ENCODE measurements around the gene ZNF827.

ZNF827 gene, protein sequence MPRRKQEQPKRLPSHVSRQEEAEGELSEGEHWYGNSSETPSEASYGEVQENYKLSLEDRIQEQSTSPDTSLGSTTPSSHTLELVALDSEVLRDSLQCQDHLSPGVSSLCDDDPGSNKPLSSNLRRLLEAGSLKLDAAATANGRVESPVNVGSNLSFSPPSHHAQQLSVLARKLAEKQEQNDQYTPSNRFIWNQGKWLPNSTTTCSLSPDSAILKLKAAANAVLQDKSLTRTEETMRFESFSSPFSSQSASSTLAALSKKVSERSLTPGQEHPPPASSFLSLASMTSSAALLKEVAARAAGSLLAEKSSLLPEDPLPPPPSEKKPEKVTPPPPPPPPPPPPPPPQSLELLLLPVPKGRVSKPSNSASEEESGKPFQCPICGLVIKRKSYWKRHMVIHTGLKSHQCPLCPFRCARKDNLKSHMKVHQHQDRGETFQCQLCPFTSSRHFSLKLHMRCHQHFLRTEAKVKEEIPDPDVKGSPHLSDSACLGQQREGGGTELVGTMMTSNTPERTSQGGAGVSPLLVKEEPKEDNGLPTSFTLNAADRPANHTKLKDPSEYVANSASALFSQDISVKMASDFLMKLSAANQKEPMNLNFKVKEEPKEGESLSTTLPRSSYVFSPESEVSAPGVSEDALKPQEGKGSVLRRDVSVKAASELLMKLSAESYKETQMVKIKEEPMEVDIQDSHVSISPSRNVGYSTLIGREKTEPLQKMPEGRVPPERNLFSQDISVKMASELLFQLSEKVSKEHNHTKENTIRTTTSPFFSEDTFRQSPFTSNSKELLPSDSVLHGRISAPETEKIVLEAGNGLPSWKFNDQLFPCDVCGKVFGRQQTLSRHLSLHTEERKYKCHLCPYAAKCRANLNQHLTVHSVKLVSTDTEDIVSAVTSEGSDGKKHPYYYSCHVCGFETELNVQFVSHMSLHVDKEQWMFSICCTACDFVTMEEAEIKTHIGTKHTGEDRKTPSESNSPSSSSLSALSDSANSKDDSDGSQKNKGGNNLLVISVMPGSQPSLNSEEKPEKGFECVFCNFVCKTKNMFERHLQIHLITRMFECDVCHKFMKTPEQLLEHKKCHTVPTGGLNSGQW

GRCh38 chr4:145938618-145939440 is at the start of gene ZNF827:
TSS of gene ZNF827 (minus strand) at chr4:145938823. CDS start at chr4:145938407, 416 bp downstream.
- peak within 1 kb of the TSS; percentile 93 for H3K27ac ChIP-seq (ENCODE audit: low read depth, low read length)
- peak within 1 kb of the TSS; percentile 91 for H3K9ac ChIP-seq (ENCODE audit: low read length)
- peaks cover 22% of the 10 kb centered on the region for H3K4me1 ChIP-seq (ENCODE audit: insufficient read depth, low read length)
- H3K27me3 ChIP-seq (ENCODE audit: control insufficient read depth in 1 of 2, insufficient read depth in 2 of 2, low read length in 2 of 2) = no peaks in the 10 kb centered on the region
- H3K4me3 ChIP-seq (ENCODE audit: low read depth in 1 of 2, low read length in 2 of 2) = peak within 1 kb of the TSS; percentile 77 to 90
- no peaks in the 10 kb centered on the region for H3K9me3 ChIP-seq (ENCODE audit: low read length)
- H3K36me3 ChIP-seq (ENCODE audit: insufficient read depth, low read length) = no peaks in the 10 kb centered on the region

DNA sequence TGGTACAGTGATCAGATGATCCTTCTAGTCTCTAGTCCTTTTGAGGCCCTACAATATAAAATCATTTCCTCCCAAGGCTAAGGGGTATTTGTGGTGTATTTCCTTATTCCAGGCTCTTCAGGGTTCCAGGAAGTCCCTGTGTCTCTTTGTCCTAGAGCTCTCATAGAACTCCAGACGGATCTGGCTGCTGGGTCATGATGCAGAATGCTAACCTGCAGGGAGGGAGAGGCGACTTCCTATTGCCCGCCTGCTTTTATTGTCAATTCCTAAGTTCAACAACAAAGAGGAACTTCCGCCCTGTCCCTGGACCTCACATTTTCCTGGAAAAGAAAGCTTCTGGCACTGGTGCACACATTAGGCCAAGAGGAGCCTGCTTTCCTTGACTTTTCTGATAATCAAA is 45.9 kb upstream of the ZNF827 start:
- no peaks in the 10 kb centered on the region for H3K36me3 ChIP-seq (ENCODE audit: insufficient read depth, low read length)
- H3K27me3 ChIP-seq (ENCODE audit: control insufficient read depth in 1 of 2, insufficient read depth in 2 of 2, low read length in 2 of 2) = no peaks in the 10 kb centered on the region
- H3K9ac ChIP-seq (ENCODE audit: low read length) = no peak overlapping the region
- no peaks in the 10 kb centered on the region for H3K9me3 ChIP-seq (ENCODE audit: low read length)
- no peak overlapping the region for H3K4me3 ChIP-seq (ENCODE audit: low read depth in 1 of 2, low read length in 2 of 2)
- H3K27ac ChIP-seq (ENCODE audit: low read depth, low read length) = no peak overlapping the region
- no peaks in the 10 kb centered on the region for H3K4me1 ChIP-seq (ENCODE audit: insufficient read depth, low read length)

- Histone ChIP-seq H3K9me3 (ENCODE audit: low read length) (no peaks in the 10 kb centered on the region), H3K27me3 (ENCODE audit: control insufficient read depth in 1 of 2, insufficient read depth in 2 of 2, low read length in 2 of 2) (no peaks in the 10 kb centered on the region), H3K4me1 (ENCODE audit: insufficient read depth, low read length) (no peaks in the 10 kb centered on the region), H3K36me3 (ENCODE audit: insufficient read depth, low read length) (no peaks in the 10 kb centered on the region), H3K27ac (ENCODE audit: low read depth, low read length) (no peak overlapping the region), H3K4me3 (ENCODE audit: low read depth in 1 of 2, low read length in 2 of 2) (no peak overlapping the region), H3K9ac (ENCODE audit: low read length) (no peak overlapping the region)
Measured at GRCh38 chr4:145982791-145983190, 44.2 kb upstream of the ZNF827 start.

GRCh38 chr4:145979160-145979559 is 40.5 kb upstream of the ZNF827 start:
- no peaks in the 10 kb centered on the region for H3K27me3 ChIP-seq (ENCODE audit: control insufficient read depth in 1 of 2, insufficient read depth in 2 of 2, low read length in 2 of 2)
- no peak overlapping the region for H3K4me3 ChIP-seq (ENCODE audit: low read depth in 1 of 2, low read length in 2 of 2)
- H3K27ac ChIP-seq (ENCODE audit: low read depth, low read length) = no peak overlapping the region
- no peaks in the 10 kb centered on the region for H3K36me3 ChIP-seq (ENCODE audit: insufficient read depth, low read length)
- H3K4me1 ChIP-seq (ENCODE audit: insufficient read depth, low read length) = no peaks in the 10 kb centered on the region
- no peaks in the 10 kb centered on the region for H3K9me3 ChIP-seq (ENCODE audit: low read length)
- no peak overlapping the region for H3K9ac ChIP-seq (ENCODE audit: low read length)

DNA sequence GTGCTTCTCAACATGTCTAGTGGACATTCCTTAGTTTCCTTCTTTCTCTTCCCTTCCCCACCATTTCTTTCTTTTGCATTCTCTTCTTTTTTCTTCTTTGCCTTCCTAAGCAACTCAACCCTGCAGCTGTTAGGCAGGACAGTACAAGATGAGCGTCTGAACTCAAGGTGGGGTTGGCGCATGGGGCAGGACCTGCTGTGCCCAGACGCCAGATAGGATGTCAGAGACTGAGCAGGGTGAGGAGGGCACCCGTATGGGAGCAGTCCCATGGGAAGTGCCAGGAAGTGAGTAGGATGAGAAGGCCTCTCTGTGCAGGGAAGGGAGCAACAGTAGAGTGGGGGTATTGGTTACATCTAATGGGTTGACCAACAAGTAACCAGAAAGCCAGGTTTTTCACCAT is 38.1 kb upstream of the ZNF827 start:
- Histone ChIP-seq H3K36me3 (ENCODE audit: insufficient read depth, low read length) (no peaks in the 10 kb centered on the region), H3K9me3 (ENCODE audit: low read length) (no peaks in the 10 kb centered on the region), H3K4me1 (ENCODE audit: insufficient read depth, low read length) (no peaks in the 10 kb centered on the region), H3K27me3 (ENCODE audit: control insufficient read depth in 1 of 2, insufficient read depth in 2 of 2, low read length in 2 of 2) (no peaks in the 10 kb centered on the region), H3K27ac (ENCODE audit: low read depth, low read length) (no peak overlapping the region), H3K9ac (ENCODE audit: low read length) (no peak overlapping the region), H3K4me3 (ENCODE audit: low read depth in 1 of 2, low read length in 2 of 2) (no peak overlapping the region)

- no peaks in the 10 kb centered on the region for H3K4me1 ChIP-seq (ENCODE audit: insufficient read depth, low read length)
- H3K4me3 ChIP-seq (ENCODE audit: low read depth in 1 of 2, low read length in 2 of 2) = no peak overlapping the region
- H3K27me3 ChIP-seq (ENCODE audit: control insufficient read depth in 1 of 2, insufficient read depth in 2 of 2, low read length in 2 of 2) = no peaks in the 10 kb centered on the region
- H3K27ac ChIP-seq (ENCODE audit: low read depth, low read length) = no peak overlapping the region
- H3K9me3 ChIP-seq (ENCODE audit: low read length) = no peaks in the 10 kb centered on the region
- no peaks in the 10 kb centered on the region for H3K36me3 ChIP-seq (ENCODE audit: insufficient read depth, low read length)
- no peak overlapping the region for H3K9ac ChIP-seq (ENCODE audit: low read length)
Measured at GRCh38 chr4:145960012-145960411, 21.4 kb upstream of the ZNF827 start.

DNA sequence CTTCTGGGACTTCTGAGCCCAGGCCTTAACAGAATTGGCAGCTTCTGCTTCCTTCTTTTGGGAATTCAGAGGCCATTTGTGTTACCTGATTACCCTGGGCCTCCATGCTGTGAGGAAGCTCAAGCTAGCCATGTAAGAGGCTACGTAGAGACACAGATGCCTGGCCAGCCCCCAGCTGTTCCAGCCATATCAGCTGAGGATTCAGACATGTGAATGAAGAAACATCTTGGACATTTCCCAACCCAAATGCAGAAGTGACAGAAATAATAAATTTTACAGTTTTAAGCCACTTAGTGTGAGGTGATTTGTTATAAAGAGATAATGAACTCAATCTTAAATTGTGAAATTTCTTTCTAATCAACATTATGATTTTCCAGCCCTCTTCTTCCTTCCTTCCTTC is 18.7 kb upstream of the ZNF827 start:
- H3K4me1 ChIP-seq (ENCODE audit: insufficient read depth, low read length) = no peaks in the 10 kb centered on the region
- H3K9ac ChIP-seq (ENCODE audit: low read length) = no peak overlapping the region
- H3K27ac ChIP-seq (ENCODE audit: low read depth, low read length) = no peak overlapping the region
- H3K27me3 ChIP-seq (ENCODE audit: control insufficient read depth in 1 of 2, insufficient read depth in 2 of 2, low read length in 2 of 2) = no peaks in the 10 kb centered on the region
- no peak overlapping the region for H3K4me3 ChIP-seq (ENCODE audit: low read depth in 1 of 2, low read length in 2 of 2)
- no peaks in the 10 kb centered on the region for H3K36me3 ChIP-seq (ENCODE audit: insufficient read depth, low read length)
- H3K9me3 ChIP-seq (ENCODE audit: low read length) = no peaks in the 10 kb centered on the region

GRCh38 chr4:145956288-145956890 is 17.8 kb upstream of the ZNF827 start:
- Histone ChIP-seq H3K27ac (ENCODE audit: low read depth, low read length) (no peak overlapping the region), H3K4me1 (ENCODE audit: insufficient read depth, low read length) (no peaks in the 10 kb centered on the region), H3K27me3 (ENCODE audit: control insufficient read depth in 1 of 2, insufficient read depth in 2 of 2, low read length in 2 of 2) (no peaks in the 10 kb centered on the region), H3K36me3 (ENCODE audit: insufficient read depth, low read length) (no peaks in the 10 kb centered on the region), H3K9ac (ENCODE audit: low read length) (no peak overlapping the region), H3K4me3 (ENCODE audit: low read depth in 1 of 2, low read length in 2 of 2) (no peak overlapping the region), H3K9me3 (ENCODE audit: low read length) (no peaks in the 10 kb centered on the region)

DNA sequence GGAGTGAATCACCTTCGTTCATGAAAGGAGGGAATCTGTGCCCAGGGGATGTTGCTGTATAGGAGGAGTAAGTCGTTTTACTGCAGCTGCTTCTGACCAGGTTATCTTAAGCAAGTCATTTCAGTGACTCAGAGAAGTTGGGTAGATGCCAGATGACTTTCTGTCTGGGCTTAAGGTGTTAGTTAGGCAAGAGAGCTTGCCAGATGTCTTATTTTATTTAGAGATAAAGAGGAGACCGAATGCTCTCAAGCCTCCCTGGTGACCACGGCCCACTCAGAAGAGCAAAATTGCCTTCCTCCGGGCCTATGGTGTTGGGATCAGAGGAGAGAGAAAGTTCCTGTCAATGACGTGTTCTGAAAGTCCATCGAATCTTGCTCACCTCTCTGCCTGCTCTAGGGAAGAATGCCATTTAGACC is 16.3 kb upstream of the ZNF827 start:
- H3K4me1 ChIP-seq (ENCODE audit: insufficient read depth, low read length) = no peaks in the 10 kb centered on the region
- H3K9ac ChIP-seq (ENCODE audit: low read length) = no peak overlapping the region
- no peaks in the 10 kb centered on the region for H3K27me3 ChIP-seq (ENCODE audit: control insufficient read depth in 1 of 2, insufficient read depth in 2 of 2, low read length in 2 of 2)
- H3K36me3 ChIP-seq (ENCODE audit: insufficient read depth, low read length) = no peaks in the 10 kb centered on the region
- no peak overlapping the region for H3K4me3 ChIP-seq (ENCODE audit: low read depth in 1 of 2, low read length in 2 of 2)
- no peaks in the 10 kb centered on the region for H3K9me3 ChIP-seq (ENCODE audit: low read length)
- H3K27ac ChIP-seq (ENCODE audit: low read depth, low read length) = no peak overlapping the region

DNA sequence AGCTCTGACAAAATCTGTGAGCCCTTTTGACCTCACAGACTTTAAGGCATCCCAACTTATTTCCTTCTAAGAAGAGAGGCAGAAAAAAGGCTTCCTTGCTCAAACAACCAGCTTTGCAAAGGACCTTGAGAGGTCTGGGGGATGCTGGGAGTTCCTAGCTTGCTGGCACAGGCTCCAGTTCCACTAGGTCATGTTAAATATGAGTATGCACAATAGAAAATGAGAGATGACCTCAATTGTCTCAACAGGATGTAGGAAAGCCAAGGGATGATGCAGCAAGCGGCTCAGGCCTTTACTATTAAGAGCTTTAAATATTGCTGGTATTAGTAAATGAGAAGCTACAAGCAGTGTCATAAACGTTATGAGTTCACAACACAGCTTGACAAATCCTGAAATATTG is 13.3 kb upstream of the ZNF827 start:
- Histone ChIP-seq H3K9ac (ENCODE audit: low read length) (no peak overlapping the region), H3K9me3 (ENCODE audit: low read length) (no peaks in the 10 kb centered on the region), H3K27ac (ENCODE audit: low read depth, low read length) (no peak overlapping the region), H3K27me3 (ENCODE audit: control insufficient read depth in 1 of 2, insufficient read depth in 2 of 2, low read length in 2 of 2) (no peaks in the 10 kb centered on the region), H3K36me3 (ENCODE audit: insufficient read depth, low read length) (no peaks in the 10 kb centered on the region), H3K4me3 (ENCODE audit: low read depth in 1 of 2, low read length in 2 of 2) (no peak overlapping the region), H3K4me1 (ENCODE audit: insufficient read depth, low read length) (no peaks in the 10 kb centered on the region)

Measured in muscle layer of colon (tissue), 2 donors.